PC-3 (cell line): ENCODE results near the gene HIPK3. TPM values are rescaled to one million over a fixed set of nuclear protein-coding genes. Genes with fewer than 3 reads are reported as not detected.

ENCODE experiments used
- ATAC-seq: fragments of 200-7000 bp; cut with Tn5 transposase; 2 replicates; pipeline ENCODE4 v1.9.1; 2020; ENCODE audit warnings: mild to moderate bottlenecking, moderate library complexity
- BruUV-seq: library from RNA; stranded (reverse); fragments of 400-500 nt; replicated peaks from 2 replicates; lab custom pipeline; 2021; lab: Mats Ljungman, UMichigan
- CTCF ChIA-PET: fragments of 300-600 bp; sonication (Branson Sonifier 250); formaldehyde crosslinking; loops from one replicate; lab custom pipeline; 2022; ENCODE audit warnings: antibody characterized with exemption; lab: Charles Lee
- POLR2A ChIA-PET: fragments of 300-600 bp; sonication (Branson Sonifier 250); formaldehyde crosslinking; loops from one replicate; lab custom pipeline; 2022; ENCODE audit warnings: antibody characterized with exemption; ENCODE audit not compliant: unreplicated experiment; lab: Charles Lee
- DNase-seq: peaks from one replicate; pipeline ENCODE4 v3.0.0-alpha.2; 2015
- H2AFZ ChIP-seq: fragments of 300-600 bp; sonication (generic); 2 replicates; pipeline ENCODE4 v1.6.0; 2016; ENCODE audit warnings: antibody characterized with exemption, low read length
- H3F3A ChIP-seq: fragments of 300-600 bp; sonication (generic); one replicate; pipeline ENCODE4 v1.6.0; 2017; ENCODE audit warnings: antibody characterized with exemption, low read length, control low read depth, mild to moderate bottlenecking; ENCODE audit not compliant: unreplicated experiment
- H3K27ac ChIP-seq: fragments of 300-600 bp; sonication (generic); 2 replicates; pipeline ENCODE4 v1.5.1; 2016; ENCODE audit warnings: mild to moderate bottlenecking, low read length
- H3K27me3 ChIP-seq: fragments of 300-600 bp; sonication (generic); 2 replicates; pipeline ENCODE4 v1.6.1; 2016; ENCODE audit warnings: low read length, mixed read lengths
- H3K36me3 ChIP-seq: fragments of 300-600 bp; sonication (generic); 2 replicates; pipeline ENCODE4 v1.6.1; 2016; ENCODE audit warnings: low read depth, mixed run types, low read length, mixed read lengths
- H3K4me1 ChIP-seq: fragments of 300-600 bp; sonication (generic); 2 replicates; pipeline ENCODE4 v1.5.1; 2016; ENCODE audit warnings: low read length; ENCODE audit not compliant: insufficient read depth
- H3K4me2 ChIP-seq: fragments of 300-600 bp; sonication (generic); 2 replicates; pipeline ENCODE4 v1.6.0; 2016; ENCODE audit warnings: low read length
- H3K4me3 ChIP-seq: fragments of 300-600 bp; sonication (generic); 2 replicates; pipeline ENCODE4 v1.5.1; 2016; ENCODE audit warnings: mild to moderate bottlenecking, low read length, mixed read lengths
- H3K79me2 ChIP-seq: fragments of 300-600 bp; sonication (generic); 2 replicates; pipeline ENCODE4 v1.6.1; 2017; ENCODE audit warnings: low read length, mixed read lengths
- H3K9ac ChIP-seq: fragments of 300-600 bp; sonication (generic); 2 replicates; pipeline ENCODE4 v1.6.0; 2016; ENCODE audit warnings: mild to moderate bottlenecking, low read length
- H3K9me2 ChIP-seq: fragments of 300-600 bp; sonication (generic); replicated peaks from 2 replicates; pipeline ENCODE4 v1.6.1; 2016; ENCODE audit warnings: mixed run types, low read length, mixed read lengths
- H3K9me3 ChIP-seq: fragments of 300-600 bp; sonication (generic); 2 replicates; pipeline ENCODE4 v1.6.1; 2016; ENCODE audit warnings: low read length, mixed read lengths
- H4K20me1 ChIP-seq: fragments of 300-600 bp; sonication (generic); 2 replicates; pipeline ENCODE4 v1.6.1; 2016; ENCODE audit warnings: low read length, mixed read lengths
- EZH2 ChIP-seq: fragments of 300-600 bp; sonication (generic); IDR thresholded peaks from one replicate; pipeline ENCODE4 v1.6.1; 2017; ENCODE audit warnings: antibody characterized with exemption, mild to moderate bottlenecking, low read length; ENCODE audit not compliant: unreplicated experiment
- EZH2phosphoT487 ChIP-seq: fragments of 300-600 bp; sonication (generic); IDR thresholded peaks from 2 replicates; pipeline ENCODE4 v1.6.1; 2018; ENCODE audit warnings: mild to moderate bottlenecking, antibody characterized with exemption, low read length, borderline replicate concordance
- intact Hi-C: fragments of 100-400 bp; cut with micrococcal nuclease; formaldehyde crosslinking; loops from 2 replicates; pipeline ENCODE4 v1.9.0; 2023
- total RNA-seq: library from RNA; depleted of rRNA; stranded (reverse); fragments of >200 nt; gene quantifications from 2 replicates; pipeline ENCODE4 v1.2.3, GENCODE V29; 2014
- TF ChIP-seq, protein P1 (sequence below): fragments of 300-600 bp; sonication (generic); conservative IDR thresholded peaks from 2 replicates; pipeline ENCODE4 v1.5.1; 2017; ENCODE audit warnings: antibody characterized with exemption, low read depth, mild to moderate bottlenecking, low read length

The HIPK3 gene
- total RNA-seq, 1 experiment from 2014 or later = 19.4 TPM

DNA sequence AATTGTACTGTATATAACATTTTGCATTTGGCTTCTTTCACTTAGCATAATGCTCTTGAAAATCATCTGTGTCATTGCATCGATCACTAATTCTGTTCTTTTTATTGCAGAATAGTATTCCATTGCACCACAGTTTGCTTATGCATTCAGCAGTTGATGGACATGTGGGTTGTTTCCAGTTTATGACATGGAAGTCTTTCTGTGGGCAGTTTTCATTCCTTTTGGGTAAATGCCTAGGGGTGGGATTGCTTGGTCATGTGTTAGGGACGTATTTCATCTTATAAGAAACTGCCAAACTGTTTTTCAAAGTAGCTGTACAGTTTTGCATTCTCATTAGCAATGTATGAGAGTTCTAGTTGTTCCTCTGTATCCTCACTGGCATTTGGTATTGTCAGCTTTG lies 127.0 kb downstream of the HIPK3 start:
- H3K27ac ChIP-seq = no peak overlapping the region
- H2AFZ ChIP-seq = no peak overlapping the region
- H3K9me3 ChIP-seq = no peaks in the 10 kb centered on the region
- no peaks in the 10 kb centered on the region for H3K36me3 ChIP-seq
- H3K9ac ChIP-seq = no peak overlapping the region
- no peaks in the 10 kb centered on the region for H3K9me2 ChIP-seq
- TF ChIP-seq, protein P1, sequence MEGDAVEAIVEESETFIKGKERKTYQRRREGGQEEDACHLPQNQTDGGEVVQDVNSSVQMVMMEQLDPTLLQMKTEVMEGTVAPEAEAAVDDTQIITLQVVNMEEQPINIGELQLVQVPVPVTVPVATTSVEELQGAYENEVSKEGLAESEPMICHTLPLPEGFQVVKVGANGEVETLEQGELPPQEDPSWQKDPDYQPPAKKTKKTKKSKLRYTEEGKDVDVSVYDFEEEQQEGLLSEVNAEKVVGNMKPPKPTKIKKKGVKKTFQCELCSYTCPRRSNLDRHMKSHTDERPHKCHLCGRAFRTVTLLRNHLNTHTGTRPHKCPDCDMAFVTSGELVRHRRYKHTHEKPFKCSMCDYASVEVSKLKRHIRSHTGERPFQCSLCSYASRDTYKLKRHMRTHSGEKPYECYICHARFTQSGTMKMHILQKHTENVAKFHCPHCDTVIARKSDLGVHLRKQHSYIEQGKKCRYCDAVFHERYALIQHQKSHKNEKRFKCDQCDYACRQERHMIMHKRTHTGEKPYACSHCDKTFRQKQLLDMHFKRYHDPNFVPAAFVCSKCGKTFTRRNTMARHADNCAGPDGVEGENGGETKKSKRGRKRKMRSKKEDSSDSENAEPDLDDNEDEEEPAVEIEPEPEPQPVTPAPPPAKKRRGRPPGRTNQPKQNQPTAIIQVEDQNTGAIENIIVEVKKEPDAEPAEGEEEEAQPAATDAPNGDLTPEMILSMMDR = no peak
- TF ChIP-seq EZH2 (no peak), EZH2phosphoT487 (no peak)
- no peak overlapping the region for H3K4me3 ChIP-seq
- no peaks in the 10 kb centered on the region for H3K4me1 ChIP-seq
- ChIA-PET POLR2A (no interaction called here), CTCF (no interaction called here)
- peaks cover 44% of the 10 kb centered on the region for H3K79me2 ChIP-seq
- intact Hi-C loops = no loop called here
- H3K27me3 ChIP-seq = no peaks in the 10 kb centered on the region
- no peak overlapping the region for H3K4me2 ChIP-seq
- ATAC-seq (no peak), DNase-seq (no peak)
- H3F3A ChIP-seq = no peaks in the 10 kb centered on the region
- peaks cover 4% of the 10 kb centered on the region; the same call in 1 of the 2 replicates for H4K20me1 ChIP-seq
- no TSS peak for BruUV-seq

GRCh38 chr11:33387581-33387980 lies 130.4 kb downstream of the HIPK3 start:
- H3K79me2 ChIP-seq = peaks cover 18% of the 10 kb centered on the region; the same call in 1 of the 2 replicates
- ATAC-seq = no peak
- H3K9me3 ChIP-seq = no peaks in the 10 kb centered on the region
- H3K4me2 ChIP-seq = no peak overlapping the region
- DNase-seq = no peak
- intact Hi-C loops = no loop called here
- no peaks in the 10 kb centered on the region for H4K20me1 ChIP-seq
- ChIA-PET CTCF (no interaction called here), POLR2A (no interaction called here)
- no peak overlapping the region for H3K9ac ChIP-seq
- no peaks in the 10 kb centered on the region for H3K36me3 ChIP-seq
- no peak overlapping the region for H2AFZ ChIP-seq
- H3K4me1 ChIP-seq = peaks cover 17% of the 10 kb centered on the region
- no peak overlapping the region for H3K4me3 ChIP-seq
- no peak overlapping the region for H3K27ac ChIP-seq
- TF ChIP-seq, protein P1 = no peak
- TF ChIP-seq EZH2phosphoT487 (no peak), EZH2 (no peak)
- H3K27me3 ChIP-seq = no peaks in the 10 kb centered on the region
- no TSS peak for BruUV-seq
- no peaks in the 10 kb centered on the region for H3F3A ChIP-seq
- no peaks in the 10 kb centered on the region for H3K9me2 ChIP-seq

DNA sequence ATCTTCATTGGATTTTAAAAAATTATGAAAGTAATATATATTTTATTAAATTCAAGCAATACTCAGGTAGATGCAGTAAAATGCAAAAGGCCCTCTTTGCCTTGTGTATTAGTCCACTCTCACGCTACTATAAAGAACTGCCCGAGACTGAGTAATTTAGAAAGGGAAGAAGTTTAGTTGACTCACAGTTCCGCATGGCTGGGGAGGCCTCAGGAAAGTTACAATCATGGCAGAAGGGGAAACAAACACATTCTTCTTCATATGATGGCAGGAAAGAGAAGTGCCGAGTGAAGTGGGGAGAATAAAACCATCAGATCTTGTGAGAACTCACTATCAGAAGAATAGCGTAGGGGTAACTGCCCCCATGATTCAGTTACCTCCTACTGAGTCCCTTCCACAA lies 130.8 kb downstream of the HIPK3 start:
- intact Hi-C loops = no loop called here
- Histone ChIP-seq H3K4me2 (no peak overlapping the region), H3K36me3 (no peaks in the 10 kb centered on the region), H3K4me1 (peaks cover 17% of the 10 kb centered on the region), H3K9me2 (no peaks in the 10 kb centered on the region), H3K27ac (no peak overlapping the region), H3K9ac (no peak overlapping the region), H3K4me3 (no peak overlapping the region), H3F3A (no peaks in the 10 kb centered on the region), H2AFZ (no peak overlapping the region), H3K9me3 (no peaks in the 10 kb centered on the region), H4K20me1 (no peaks in the 10 kb centered on the region), H3K27me3 (no peaks in the 10 kb centered on the region), H3K79me2 (peaks cover 18% of the 10 kb centered on the region; the same call in 1 of the 2 replicates)
- BruUV-seq = no TSS peak
- TF ChIP-seq EZH2phosphoT487 = no peak
- no peak for DNase-seq
- ATAC-seq = no peak
- CTCF ChIA-PET = no interaction called here
- POLR2A ChIA-PET = no interaction called here
